Smooth muscle cell (in vitro differentiated cells): ENCODE data around the gene SRGAP3. TPM values are rescaled to one million over a fixed set of nuclear protein-coding genes. Genes with fewer than 3 reads are reported as not detected.

ENCODE experiments used
- DNase-seq: peaks from one replicate; lab custom pipeline; 2025; ENCODE audit not compliant: unreplicated experiment; lab: John Stamatoyannopoulos, UW
- H2AFZ ChIP-seq: fragments of 200-600 bp; sonication (generic); 2 replicates; pipeline ENCODE4 v1.6.0; 2016; ENCODE audit warnings: antibody characterized with exemption, low read depth, mild to moderate bottlenecking
- H3F3A ChIP-seq: fragments of 200-600 bp; sonication (generic); 2 replicates; pipeline ENCODE4 v1.6.0; 2017; ENCODE audit warnings: antibody characterized with exemption, low read depth
- H3K27ac ChIP-seq: fragments of 200-600 bp; sonication (generic); 2 replicates; pipeline ENCODE4 v1.5.1; 2016; ENCODE audit warnings: low read depth, mild to moderate bottlenecking
- H3K27me3 ChIP-seq: fragments of 200-600 bp; sonication (generic); 2 replicates; pipeline ENCODE4 v1.6.1; 2016; ENCODE audit warnings: low read depth, mild to moderate bottlenecking
- H3K36me3 ChIP-seq: fragments of 200-600 bp; sonication (generic); 2 replicates; pipeline ENCODE4 v1.5.1; 2016; ENCODE audit warnings: low read depth
- H3K4me1 ChIP-seq: fragments of 200-600 bp; sonication (generic); 2 replicates; pipeline ENCODE4 v1.5.1; 2016; ENCODE audit warnings: low read depth
- H3K4me2 ChIP-seq: fragments of 200-600 bp; sonication (generic); 2 replicates; pipeline ENCODE4 v1.6.0; 2016; ENCODE audit warnings: mild to moderate bottlenecking
- H3K4me3 ChIP-seq: fragments of 200-600 bp; sonication (generic); 2 replicates; pipeline ENCODE4 v1.5.1; 2016; ENCODE audit warnings: mild to moderate bottlenecking
- H3K79me2 ChIP-seq: fragments of 200-600 bp; sonication (generic); 2 replicates; pipeline ENCODE4 v1.6.0; 2016; ENCODE audit warnings: low read depth, mild to moderate bottlenecking
- H3K9ac ChIP-seq: fragments of 200-600 bp; sonication (generic); 2 replicates; pipeline ENCODE4 v1.6.0; 2016; ENCODE audit warnings: low read depth
- H3K9me3 ChIP-seq: fragments of 200-600 bp; sonication (generic); replicated peaks from 2 replicates; pipeline ENCODE4 v1.5.1; 2016; ENCODE audit warnings: low read depth
- H4K20me1 ChIP-seq: fragments of 200-600 bp; sonication (generic); 2 replicates; pipeline ENCODE4 v1.6.0; 2016; ENCODE audit warnings: low read depth
- CTCF ChIP-seq: fragments of 200-600 bp; sonication (generic); IDR thresholded peaks from 2 replicates; pipeline ENCODE4 v1.5.1; 2017; ENCODE audit warnings: borderline replicate concordance, mild to moderate bottlenecking, antibody characterized with exemption; ENCODE audit not compliant: insufficient read depth, poor library complexity, severe bottlenecking
- WGBS: methylation state at CpG from one replicate; pipeline ENCODE4 v1.1.7; 2016; ENCODE audit warnings: low lambda C conversion rate; 5-methylcytosine and 5-hydroxymethylcytosine counted together
- polyA plus RNA-seq: library from polyadenylated mRNA; unstranded; fragments of >200 nt; fragmentation: Nextera tagmentation; extraction: Ambion mirVana; gene quantifications from 2 replicates; pipeline ENCODE4 v1.2.1, GENCODE V29; 2016
- small RNA-seq: library from RNA; depleted of rRNA; stranded (forward); fragments of <200 nt; gene quantifications from one replicate; pipeline ENCODE3, GENCODE V24; 2014
- total RNA-seq: library from RNA; depleted of rRNA; stranded (reverse); fragments of >200 nt; gene quantifications from 2 replicates; pipeline ENCODE4 v1.2.3, GENCODE V29; 2014

Gene SRGAP3
- total and polyA plus RNA-seq, 2 experiments from 2014 or later, result 1.5 to 3.1 TPM

GRCh38 chr3:8931342-8931741 lies 318.1 kb downstream of the SRGAP3 start:
- TF ChIP-seq CTCF, result no peak
- H3K27ac ChIP-seq, result no peak overlapping the region
- H4K20me1 ChIP-seq, result no peaks in the 10 kb centered on the region
- H3K4me2 ChIP-seq, result no peak overlapping the region
- no peaks in the 10 kb centered on the region for H3K4me1 ChIP-seq
- no peak for DNase-seq
- no peak overlapping the region for H3K4me3 ChIP-seq
- 99% methylated on average over 3 of the region's 3 CpGs for WGBS
- H3K9me3 ChIP-seq, result no peaks in the 10 kb centered on the region
- H3K36me3 ChIP-seq, result no peaks in the 10 kb centered on the region
- H2AFZ ChIP-seq, result no peak overlapping the region
- no peak overlapping the region for H3K9ac ChIP-seq
- H3K27me3 ChIP-seq, result no peaks in the 10 kb centered on the region
- H3K79me2 ChIP-seq, result no peaks in the 10 kb centered on the region
- H3F3A ChIP-seq, result no peaks in the 10 kb centered on the region

Small RNA genes lying within 50 kb of the gene (small RNA-seq; reads per million reads assigned to genes)
- gene RF00416, result not detected

Other genes starting within 250 kb of the SRGAP3 start
- 11.6 and 21.9 TPM in 2 replicates for gene THUMPD3, start 113.4 kb upstream of the SRGAP3 start, total RNA-seq
- 19.5 and 23.2 TPM in 2 replicates for gene THUMPD3, start 113.4 kb upstream of the SRGAP3 start, polyA plus RNA-seq
- gene SETD5, start 148.0 kb upstream of the SRGAP3 start, total RNA-seq, result 107 and 122 TPM in 2 replicates
- 133 and 134 TPM in 2 replicates for gene SETD5, start 148.0 kb upstream of the SRGAP3 start, polyA plus RNA-seq